ENCODE results near the gene BCAR3.

BCAR3 gene

GRCh38 chr1:93681989-93682412 is 364 bp upstream of the BCAR3 start:
- Histone ChIP-seq H3K36me3 (replicated peaks in 1 of 2; ENCODE audit: control insufficient read depth in 2 of 2, insufficient read depth in 2 of 2, low read length in 2 of 2) (peaks cover 0 to 26% of the 10 kb centered on the region in 2 donors), H3K23ac (ENCODE audit: low read depth, low read length, poor library complexity) (no peak overlapping the region), H2AFZ (ENCODE audit: low read length) (peak overlapping the region; percentile 94), H3K4me2 (ENCODE audit: insufficient read depth, low read length, poor library complexity, severe bottlenecking) (peak overlapping the region; percentile 75), H3K27ac (replicated peaks; ENCODE audit: low read length) (no peak overlapping the region), H3K9me3 (replicated peaks in 1 of 2; ENCODE audit: control insufficient read depth in 2 of 2, insufficient read depth in 1 of 2, low read depth in 1 of 2, low read length in 2 of 2) (peaks cover 0 to 2% of the 10 kb centered on the region in 2 donors), H2BK12ac (ENCODE audit: low read length) (no peak overlapping the region), H3K18ac (ENCODE audit: low read length) (peak overlapping the region; percentile 44), H4K8ac (ENCODE audit: low read depth, low read length) (no peak overlapping the region), H3K4ac (ENCODE audit: low read length) (no peak overlapping the region), H2BK120ac (ENCODE audit: low read depth, low read length) (peak overlapping the region; percentile 92), H3K4me3 (ENCODE audit: low read length in 2 of 2) (peak overlapping the region; percentile 54 to 94), H2BK15ac (ENCODE audit: low read length) (peak overlapping the region; percentile 96), H4K91ac (ENCODE audit: low read depth, low read length, poor library complexity) (no peak overlapping the region), H3K14ac (ENCODE audit: low read length) (no peak overlapping the region), H3K4me1 (ENCODE audit: control insufficient read depth in 2 of 2, insufficient read depth in 1 of 2, low read depth in 1 of 2, low read length in 2 of 2) (peaks cover 20% of the 10 kb centered on the region in 2 donors), H3K79me1 (ENCODE audit: low read depth, low read length) (peaks cover 4% of the 10 kb centered on the region), H2BK5ac (ENCODE audit: low read length) (peak overlapping the region; percentile 98), H3K9ac (ENCODE audit: low read depth, low read length, poor library complexity) (no peak overlapping the region), H3K27me3 (ENCODE audit: control insufficient read depth in 3 of 3, insufficient read depth in 3 of 3, low read depth in 1 of 3, low read length in 3 of 3) (no peaks in the 10 kb centered on the region), H2AK5ac (ENCODE audit: low read depth, low read length) (no peak overlapping the region)
- no CpG with 5 or more reads among the region's 12 CpGs for WGBS, 2 donors (ENCODE audit: extremely low coverage in 2 of 2, insufficient read length in 2 of 2, insufficient replicate concordance in 1 of 2)
- DNase-seq (ENCODE audit: low spot score), result no peak

DNA sequence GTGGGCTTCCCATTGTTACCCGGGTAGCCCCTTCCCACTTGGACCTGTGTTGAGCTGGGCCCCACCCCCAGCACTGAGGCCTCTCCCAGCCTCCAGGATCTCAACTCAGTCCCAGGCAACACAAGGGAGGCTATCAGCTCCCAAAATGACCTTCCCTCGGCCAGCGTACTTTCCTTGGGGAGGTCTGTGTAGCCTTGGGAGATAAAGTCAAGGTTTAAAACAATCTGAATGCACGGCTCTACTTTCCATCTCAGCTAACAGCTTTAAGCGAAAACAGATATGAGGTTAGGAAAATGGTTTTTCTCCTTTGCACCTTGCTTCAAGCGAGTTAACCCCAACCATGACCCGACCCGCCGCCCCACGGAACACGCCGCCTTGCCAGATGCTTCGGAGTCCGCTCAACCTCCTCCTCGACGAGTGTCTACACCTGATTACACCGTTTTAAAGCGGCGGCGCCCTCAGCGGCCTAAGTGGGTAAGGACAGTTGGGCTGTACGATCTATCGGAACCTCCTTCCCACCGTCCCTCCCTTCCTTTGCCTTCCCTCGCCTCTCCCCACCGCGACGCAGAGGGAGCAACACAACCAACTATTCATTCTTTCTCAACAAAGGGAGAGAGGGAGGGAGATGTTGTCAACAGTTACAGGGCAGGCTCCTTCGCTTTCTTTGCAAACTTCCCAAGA is 1.1 kb downstream of the BCAR3 start:
- H2BK15ac ChIP-seq (ENCODE audit: low read length), result peak overlapping the region; percentile 96
- H3K36me3 ChIP-seq (replicated peaks in 1 of 2; ENCODE audit: control insufficient read depth in 2 of 2, insufficient read depth in 2 of 2, low read length in 2 of 2), result peaks cover 0 to 40% of the 10 kb centered on the region in 2 donors
- H3K4ac ChIP-seq (ENCODE audit: low read length), result peak overlapping the region; percentile 60
- peak overlapping the region; percentile 79 for H2AK5ac ChIP-seq (ENCODE audit: low read depth, low read length)
- H4K91ac ChIP-seq (ENCODE audit: low read depth, low read length, poor library complexity), result peak overlapping the region; percentile 13
- H2BK5ac ChIP-seq (ENCODE audit: low read length), result peak overlapping the region; percentile 98
- H2BK120ac ChIP-seq (ENCODE audit: low read depth, low read length), result peak overlapping the region; percentile 92
- peak overlapping the region; percentile 88 for H2BK12ac ChIP-seq (ENCODE audit: low read length)
- peaks cover 4% of the 10 kb centered on the region for H3K79me1 ChIP-seq (ENCODE audit: low read depth, low read length)
- WGBS, 2 donors (ENCODE audit: extremely low coverage in 2 of 2, insufficient read length in 2 of 2, insufficient replicate concordance in 1 of 2), result no CpG with 5 or more reads among the region's 29 CpGs
- H3K4me2 ChIP-seq (ENCODE audit: insufficient read depth, low read length, poor library complexity, severe bottlenecking), result peak overlapping the region; percentile 75
- H3K27ac ChIP-seq (replicated peaks; ENCODE audit: low read length), result peak overlapping the region; percentile 85
- peak overlapping the region; percentile 94 for H2AFZ ChIP-seq (ENCODE audit: low read length)
- H3K9me3 ChIP-seq (replicated peaks in 1 of 2; ENCODE audit: control insufficient read depth in 2 of 2, insufficient read depth in 1 of 2, low read depth in 1 of 2, low read length in 2 of 2), result peaks cover 0 to 2% of the 10 kb centered on the region in 2 donors
- peaks cover 28% of the 10 kb centered on the region in 2 donors for H3K4me1 ChIP-seq (ENCODE audit: control insufficient read depth in 2 of 2, insufficient read depth in 1 of 2, low read depth in 1 of 2, low read length in 2 of 2)
- H3K23ac ChIP-seq (ENCODE audit: low read depth, low read length, poor library complexity), result peak overlapping the region; percentile 92
- peak overlapping the region; percentile 54 to 94 for H3K4me3 ChIP-seq (ENCODE audit: low read length in 2 of 2)
- H3K27me3 ChIP-seq (ENCODE audit: control insufficient read depth in 3 of 3, insufficient read depth in 3 of 3, low read depth in 1 of 3, low read length in 3 of 3), result no peaks in the 10 kb centered on the region
- H4K8ac ChIP-seq (ENCODE audit: low read depth, low read length), result no peak overlapping the region
- DNase-seq (ENCODE audit: low spot score), result peak; percentile 82
- H3K18ac ChIP-seq (ENCODE audit: low read length), result peak overlapping the region; percentile 99
- H3K14ac ChIP-seq (ENCODE audit: low read length), result peak overlapping the region; percentile 73
- peak overlapping the region; percentile 38 for H3K9ac ChIP-seq (ENCODE audit: low read depth, low read length, poor library complexity)

DNA sequence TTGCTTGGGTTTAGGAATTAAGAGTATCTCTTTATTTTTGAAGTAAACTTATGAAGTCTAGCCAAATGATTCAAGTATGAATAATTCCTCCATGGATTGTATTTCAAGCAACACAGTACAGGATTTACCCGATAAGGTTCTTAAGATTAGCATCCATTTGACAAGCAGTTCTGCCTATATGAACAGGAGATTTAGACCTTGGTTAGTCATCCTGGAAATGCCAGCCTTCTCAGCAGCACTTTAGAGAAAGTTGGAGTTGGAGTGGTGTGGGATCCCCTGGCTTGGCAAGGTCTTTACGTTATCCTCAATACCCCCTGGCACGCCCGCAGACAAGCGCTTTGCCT is 1.6 kb downstream of the BCAR3 start:
- Histone ChIP-seq H3K79me1 (ENCODE audit: low read depth, low read length) (peaks cover 4% of the 10 kb centered on the region), H3K14ac (ENCODE audit: low read length) (no peak overlapping the region), H3K9ac (ENCODE audit: low read depth, low read length, poor library complexity) (no peak overlapping the region), H3K36me3 (replicated peaks in 1 of 2; ENCODE audit: control insufficient read depth in 2 of 2, insufficient read depth in 2 of 2, low read length in 2 of 2) (peaks cover 0 to 45% of the 10 kb centered on the region in 2 donors), H3K9me3 (replicated peaks in 1 of 2; ENCODE audit: control insufficient read depth in 2 of 2, insufficient read depth in 1 of 2, low read depth in 1 of 2, low read length in 2 of 2) (peaks cover 0 to 2% of the 10 kb centered on the region in 2 donors), H4K8ac (ENCODE audit: low read depth, low read length) (no peak overlapping the region), H2BK5ac (ENCODE audit: low read length) (no peak overlapping the region), H4K91ac (ENCODE audit: low read depth, low read length, poor library complexity) (no peak overlapping the region), H2BK12ac (ENCODE audit: low read length) (peak overlapping the region; percentile 88), H2AK5ac (ENCODE audit: low read depth, low read length) (peak overlapping the region; percentile 79), H3K4me3 (ENCODE audit: low read length in 2 of 2) (peak overlapping the region; percentile 54 to 94), H2AFZ (ENCODE audit: low read length) (peak overlapping the region; percentile 94), H3K27ac (replicated peaks; ENCODE audit: low read length) (no peak overlapping the region), H3K23ac (ENCODE audit: low read depth, low read length, poor library complexity) (no peak overlapping the region), H3K27me3 (ENCODE audit: control insufficient read depth in 3 of 3, insufficient read depth in 3 of 3, low read depth in 1 of 3, low read length in 3 of 3) (no peaks in the 10 kb centered on the region), H3K18ac (ENCODE audit: low read length) (peak overlapping the region; percentile 90), H2BK120ac (ENCODE audit: low read depth, low read length) (no peak overlapping the region), H3K4ac (ENCODE audit: low read length) (peak overlapping the region; percentile 60), H3K4me1 (ENCODE audit: control insufficient read depth in 2 of 2, insufficient read depth in 1 of 2, low read depth in 1 of 2, low read length in 2 of 2) (peaks cover 28 to 31% of the 10 kb centered on the region in 2 donors), H3K4me2 (ENCODE audit: insufficient read depth, low read length, poor library complexity, severe bottlenecking) (peak overlapping the region; percentile 75), H2BK15ac (ENCODE audit: low read length) (no peak overlapping the region)
- no peak for DNase-seq (ENCODE audit: low spot score)
- no CpG with 5 or more reads among the region's 5 CpGs for WGBS, 2 donors (ENCODE audit: extremely low coverage in 2 of 2, insufficient read length in 2 of 2, insufficient replicate concordance in 1 of 2)

DNA sequence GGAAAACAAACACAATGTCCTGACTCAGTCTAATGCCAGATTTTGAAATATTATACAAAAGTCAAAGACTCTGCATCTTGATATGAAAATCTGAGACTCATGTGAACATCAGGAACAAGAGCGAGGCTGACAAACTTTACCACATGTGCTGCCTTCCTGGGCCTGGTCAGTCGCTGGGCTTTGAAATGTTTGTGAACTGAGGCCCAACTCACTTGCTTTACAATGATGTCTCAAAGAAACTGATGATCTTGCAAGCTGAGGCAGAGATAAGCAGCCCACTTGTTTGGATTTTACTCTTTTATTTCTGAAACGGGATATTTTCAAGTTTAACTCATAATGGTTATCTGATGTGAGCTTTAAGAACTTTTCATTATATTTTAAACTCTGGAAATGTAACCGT is 2.1 kb downstream of the BCAR3 start:
- DNase-seq (ENCODE audit: low spot score), result no peak
- Histone ChIP-seq H3K18ac (ENCODE audit: low read length) (no peak overlapping the region), H3K4ac (ENCODE audit: low read length) (no peak overlapping the region), H3K4me3 (ENCODE audit: low read length in 2 of 2) (no peak overlapping the region), H3K14ac (ENCODE audit: low read length) (no peak overlapping the region), H3K36me3 (replicated peaks in 1 of 2; ENCODE audit: control insufficient read depth in 2 of 2, insufficient read depth in 2 of 2, low read length in 2 of 2) (peaks cover 1 to 50% of the 10 kb centered on the region in 2 donors), H2AK5ac (ENCODE audit: low read depth, low read length) (no peak overlapping the region), H3K27ac (replicated peaks; ENCODE audit: low read length) (no peak overlapping the region), H2BK5ac (ENCODE audit: low read length) (no peak overlapping the region), H4K91ac (ENCODE audit: low read depth, low read length, poor library complexity) (no peak overlapping the region), H3K4me1 (ENCODE audit: control insufficient read depth in 2 of 2, insufficient read depth in 1 of 2, low read depth in 1 of 2, low read length in 2 of 2) (peaks cover 28 to 31% of the 10 kb centered on the region in 2 donors), H3K27me3 (ENCODE audit: control insufficient read depth in 3 of 3, insufficient read depth in 3 of 3, low read depth in 1 of 3, low read length in 3 of 3) (no peaks in the 10 kb centered on the region), H2BK12ac (ENCODE audit: low read length) (no peak overlapping the region), H3K9me3 (replicated peaks in 1 of 2; ENCODE audit: control insufficient read depth in 2 of 2, insufficient read depth in 1 of 2, low read depth in 1 of 2, low read length in 2 of 2) (peaks cover 0 to 2% of the 10 kb centered on the region in 2 donors), H2BK120ac (ENCODE audit: low read depth, low read length) (no peak overlapping the region), H4K8ac (ENCODE audit: low read depth, low read length) (no peak overlapping the region), H3K4me2 (ENCODE audit: insufficient read depth, low read length, poor library complexity, severe bottlenecking) (no peak overlapping the region), H3K23ac (ENCODE audit: low read depth, low read length, poor library complexity) (no peak overlapping the region), H2BK15ac (ENCODE audit: low read length) (no peak overlapping the region), H2AFZ (ENCODE audit: low read length) (no peak overlapping the region), H3K9ac (ENCODE audit: low read depth, low read length, poor library complexity) (no peak overlapping the region), H3K79me1 (ENCODE audit: low read depth, low read length) (peaks cover 4% of the 10 kb centered on the region)
- WGBS, 2 donors (ENCODE audit: extremely low coverage in 2 of 2, insufficient read length in 2 of 2, insufficient replicate concordance in 1 of 2), result no CpG with 5 or more reads among the region's 4 CpGs
